HG03097 (cell line): ENCODE results near the gene NEURL1.

Experiments used
- ATAC-seq: cut with Tn5 transposase; IDR thresholded peaks from one replicate; pipeline ENCODE4 v1.9.1; 2021; ENCODE audit not compliant: unreplicated experiment, low FRiP score

The NEURL1 gene

DNA sequence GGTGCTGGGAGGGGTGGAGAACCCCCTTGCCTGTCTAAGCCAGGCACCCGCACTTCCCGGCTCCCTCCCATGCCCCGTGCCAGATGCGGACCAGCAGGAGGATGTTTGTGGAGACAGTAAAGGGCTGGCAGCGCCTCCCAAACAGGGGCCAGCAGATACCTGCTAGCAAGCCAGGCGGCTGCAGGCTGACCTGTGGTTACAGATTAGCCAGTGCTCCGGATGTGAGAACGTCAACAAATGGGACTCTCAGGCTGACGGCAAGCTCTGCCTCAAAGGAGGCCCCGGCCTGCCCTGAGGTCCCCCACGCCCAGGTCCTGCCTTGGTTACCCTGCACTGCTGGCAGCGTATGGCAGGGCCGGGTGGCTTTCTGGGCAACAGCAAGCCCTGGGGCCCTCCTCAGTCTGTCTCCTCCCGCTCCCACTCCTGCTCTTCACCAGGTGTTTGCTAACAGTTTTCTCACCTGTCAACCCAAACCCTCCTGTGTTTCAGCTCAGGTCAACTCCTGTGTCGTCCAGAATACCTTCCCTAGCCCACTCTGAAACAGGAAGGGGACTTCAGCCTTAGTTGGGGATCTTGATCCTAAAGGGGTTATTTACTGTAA is 85.4 kb downstream of the NEURL1 start:
- peak; percentile 75 for ATAC-seq

DNA sequence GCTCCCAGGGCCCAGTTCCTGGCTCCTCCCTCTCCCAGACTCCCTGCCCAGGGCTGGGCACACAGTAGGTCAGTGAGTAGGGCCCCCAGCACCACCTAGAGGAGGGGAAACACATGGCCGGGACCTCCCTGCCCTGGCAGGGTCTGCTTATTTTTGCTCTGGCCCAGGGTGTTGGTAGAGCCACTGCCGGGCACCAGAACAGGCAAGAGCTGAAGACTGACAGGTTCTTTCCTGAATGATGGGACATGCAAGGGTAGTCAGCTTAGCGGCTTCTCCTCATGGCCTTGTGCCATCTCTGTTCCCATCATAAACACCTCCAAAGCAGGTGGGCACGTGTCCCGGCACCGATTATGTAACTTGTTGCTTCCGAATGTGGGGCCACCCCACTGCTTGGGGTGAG is 86.5 kb downstream of the NEURL1 start:
- no peak for ATAC-seq

DNA sequence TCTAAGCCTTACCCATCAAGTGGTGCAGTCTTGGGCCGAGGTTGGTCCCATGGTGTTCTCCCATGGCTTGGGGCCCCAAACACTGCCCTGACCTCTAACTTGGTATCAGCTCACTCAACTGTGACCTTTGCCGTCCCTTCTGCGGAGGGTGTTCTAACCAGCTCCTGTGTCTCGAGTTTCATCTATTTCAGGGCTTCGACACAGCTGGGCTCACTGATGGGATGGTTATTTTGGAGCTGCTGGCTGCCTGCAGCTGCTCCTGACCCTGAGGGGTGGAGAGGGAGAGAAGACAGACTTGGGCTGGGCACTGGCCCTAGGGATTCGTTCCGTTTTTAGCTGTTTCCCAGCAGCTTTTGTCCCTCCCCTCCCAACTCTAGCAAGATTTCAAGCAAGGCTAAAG is 86.9 kb downstream of the NEURL1 start:
- no peak for ATAC-seq

DNA sequence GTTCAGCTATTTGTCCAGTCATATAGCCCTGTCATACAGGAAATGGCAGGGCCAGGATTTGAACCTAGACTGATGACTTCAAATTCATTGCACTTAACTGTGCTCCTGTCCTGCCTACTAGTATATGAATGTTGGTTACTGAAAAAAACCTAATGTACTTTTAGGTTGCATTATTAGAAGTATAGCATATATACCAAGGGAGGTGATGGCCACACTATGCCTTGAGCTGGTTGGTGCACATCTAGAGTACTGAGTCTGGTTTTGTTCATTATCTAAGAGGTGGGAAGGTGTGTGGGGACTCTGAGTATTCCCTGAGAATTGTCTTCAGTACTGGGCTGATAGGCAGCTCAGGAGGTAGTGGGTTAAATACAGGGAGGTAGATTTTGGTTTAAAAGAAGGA is 88.0 kb downstream of the NEURL1 start:
- no peak for ATAC-seq

DNA sequence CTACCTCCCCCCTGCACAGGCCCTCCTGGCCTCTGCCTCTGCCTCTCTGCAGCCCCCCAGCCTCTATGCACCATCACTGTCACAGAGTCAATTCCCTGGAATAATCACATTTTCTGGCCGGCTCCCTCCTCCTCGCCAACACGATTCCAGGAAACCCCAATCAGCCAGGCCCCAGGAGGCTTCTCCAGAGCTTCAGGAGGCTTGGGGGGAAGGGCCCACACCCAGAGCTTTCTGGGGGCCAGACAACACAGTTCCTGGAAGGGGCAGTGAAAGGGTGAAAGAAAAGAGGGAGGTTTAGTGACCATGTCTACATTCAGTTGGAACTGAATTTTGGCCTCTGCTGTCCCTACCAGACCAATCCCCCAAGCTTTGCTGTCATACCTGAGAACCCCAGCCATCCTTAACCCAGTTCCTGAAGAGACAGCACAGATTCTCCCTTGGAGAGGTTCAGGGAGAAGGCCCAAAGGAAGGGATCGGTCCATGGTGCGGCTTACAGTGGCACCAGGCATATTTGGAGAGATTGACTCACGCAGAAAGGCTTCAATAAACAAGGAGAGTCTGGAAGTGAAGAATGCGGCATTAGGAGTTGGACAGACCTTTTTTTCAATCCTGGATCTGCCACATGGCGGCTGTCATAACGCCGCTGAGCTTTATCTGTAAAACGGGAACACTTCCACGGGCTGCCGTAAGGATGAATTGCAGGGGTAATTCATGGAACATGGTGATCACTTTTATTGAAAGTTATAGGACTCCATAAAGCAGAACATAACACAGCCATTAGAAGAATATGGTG is 89.0 kb downstream of the NEURL1 start:
- no peak for ATAC-seq

DNA sequence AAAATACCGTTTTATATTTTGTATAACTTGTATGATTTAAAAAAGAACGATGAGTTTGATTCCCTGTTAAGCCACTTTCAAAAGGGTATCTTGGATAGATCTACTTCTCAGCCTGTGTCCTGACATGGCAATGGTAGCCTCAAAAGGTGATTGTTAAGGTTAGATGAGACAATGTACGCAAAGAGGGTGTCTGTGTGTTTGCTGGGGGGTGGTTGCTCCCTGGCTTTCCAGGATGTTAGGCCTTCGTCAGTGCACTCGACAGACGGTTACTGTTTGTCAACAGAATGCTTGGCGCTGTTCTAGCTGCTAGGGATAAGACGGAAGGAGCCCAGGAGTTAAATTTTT is 90.3 kb downstream of the NEURL1 start:
- no peak for ATAC-seq

DNA sequence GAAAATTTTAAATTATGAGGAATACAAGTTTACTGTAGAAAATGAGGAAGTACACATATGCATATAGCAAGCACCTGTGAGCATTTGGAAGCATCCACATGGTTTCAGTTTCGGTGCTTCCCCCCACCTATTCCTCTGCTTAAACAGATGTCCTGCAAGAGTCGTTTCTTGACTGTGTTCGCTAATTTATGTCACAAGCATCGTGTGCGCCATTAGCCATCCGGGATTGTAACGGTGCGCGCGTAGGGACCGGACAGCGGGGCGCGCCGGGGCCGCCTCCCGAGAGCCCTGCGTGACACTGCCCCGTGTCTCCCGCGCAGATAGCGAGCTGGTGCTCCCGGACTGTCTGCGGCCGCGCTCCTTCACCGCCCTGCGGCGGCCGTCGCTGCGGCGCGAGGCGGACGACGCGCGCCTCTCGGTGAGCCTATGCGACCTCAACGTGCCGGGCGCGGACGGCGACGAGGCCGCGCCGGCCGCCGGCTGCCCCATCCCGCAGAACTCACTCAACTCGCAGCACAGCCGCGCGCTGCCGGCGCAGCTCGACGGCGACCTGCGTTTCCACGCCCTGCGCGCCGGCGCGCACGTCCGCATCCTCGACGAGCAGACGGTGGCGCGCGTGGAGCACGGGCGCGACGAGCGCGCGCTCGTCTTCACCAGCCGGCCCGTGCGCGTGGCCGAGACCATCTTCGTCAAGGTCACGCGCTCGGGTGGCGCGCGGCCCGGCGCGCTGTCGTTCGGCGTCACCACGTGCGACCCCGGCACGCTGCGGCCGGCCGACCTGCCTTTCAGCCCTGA is 90.9 kb downstream of the NEURL1 start:
- ATAC-seq: no peak

DNA sequence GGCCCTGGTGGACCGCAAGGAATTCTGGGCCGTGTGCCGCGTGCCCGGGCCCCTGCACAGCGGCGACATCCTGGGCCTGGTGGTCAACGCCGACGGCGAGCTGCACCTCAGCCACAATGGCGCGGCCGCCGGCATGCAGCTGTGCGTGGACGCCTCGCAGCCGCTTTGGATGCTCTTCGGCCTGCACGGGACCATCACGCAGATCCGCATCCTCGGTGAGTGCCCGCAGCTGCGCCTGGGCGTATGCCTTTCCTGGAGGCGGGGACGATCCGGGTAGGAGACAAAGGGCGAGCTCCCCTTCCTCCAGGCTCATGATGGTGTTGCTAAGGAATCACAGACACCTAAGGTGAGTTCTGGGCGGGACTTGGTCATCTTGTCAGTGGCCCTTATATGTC is 91.5 kb downstream of the NEURL1 start:
- no peak for ATAC-seq

DNA sequence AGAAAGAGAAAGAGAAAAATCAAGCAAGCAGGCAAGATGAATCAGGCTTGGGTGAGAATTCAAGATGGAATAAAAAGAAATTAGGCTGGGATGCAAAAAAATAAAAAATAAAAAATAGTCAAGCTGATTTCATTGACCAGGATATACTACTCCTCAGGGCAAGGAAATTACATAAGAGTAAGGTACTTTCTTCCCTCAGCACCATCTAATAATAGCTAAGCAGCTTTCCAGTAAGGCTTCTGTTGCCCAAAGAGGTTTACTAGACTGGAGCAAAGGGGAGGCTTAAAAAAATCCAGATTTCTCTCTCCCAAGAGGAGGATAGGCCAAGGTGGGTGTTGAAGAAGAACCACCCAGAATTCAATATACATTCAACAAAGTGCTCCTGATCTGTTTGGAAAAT is 93.6 kb downstream of the NEURL1 start:
- no peak for ATAC-seq

DNA sequence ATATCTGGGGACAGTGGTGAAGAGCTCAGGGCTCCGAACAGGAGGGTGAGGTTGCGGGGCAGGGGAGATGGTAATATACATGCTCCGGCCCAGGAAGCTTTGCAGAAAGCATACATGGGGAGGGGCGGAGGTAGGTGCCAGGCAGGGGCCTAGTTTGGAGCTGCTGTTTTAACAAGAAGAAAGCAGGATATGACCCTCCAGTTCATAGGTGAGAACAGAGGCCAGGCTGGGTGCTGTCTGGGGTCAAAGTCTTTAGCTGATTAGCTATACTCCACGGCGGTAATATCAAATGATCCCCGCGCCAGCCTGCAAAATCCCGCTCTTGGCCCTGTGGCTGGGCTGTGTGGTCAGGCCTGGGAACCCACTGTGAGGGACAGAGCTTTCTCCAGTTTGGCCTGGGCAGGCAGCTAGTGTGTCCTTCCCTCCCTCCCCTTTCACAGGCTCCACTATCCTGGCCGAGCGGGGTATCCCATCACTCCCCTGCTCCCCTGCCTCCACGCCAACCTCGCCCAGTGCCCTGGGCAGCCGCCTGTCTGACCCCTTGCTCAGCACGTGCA is 95.6 kb downstream of the NEURL1 start:
- ATAC-seq: no peak

DNA sequence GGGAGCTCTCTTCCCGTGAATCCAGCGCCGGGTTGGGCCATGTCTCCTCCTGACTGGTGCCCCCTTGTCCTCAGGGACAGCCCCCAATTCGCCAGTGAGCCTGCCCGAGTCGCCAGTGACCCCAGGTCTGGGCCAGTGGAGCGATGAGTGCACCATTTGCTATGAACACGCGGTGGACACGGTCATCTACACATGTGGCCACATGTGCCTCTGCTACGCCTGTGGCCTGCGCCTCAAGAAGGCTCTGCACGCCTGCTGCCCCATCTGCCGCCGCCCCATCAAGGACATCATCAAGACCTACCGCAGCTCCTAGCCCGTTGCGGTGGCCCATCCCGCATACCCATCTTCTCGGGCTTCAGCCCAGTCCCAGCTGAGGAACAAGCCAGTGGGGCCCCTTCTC is 96.6 kb downstream of the NEURL1 start:
- no peak for ATAC-seq

DNA sequence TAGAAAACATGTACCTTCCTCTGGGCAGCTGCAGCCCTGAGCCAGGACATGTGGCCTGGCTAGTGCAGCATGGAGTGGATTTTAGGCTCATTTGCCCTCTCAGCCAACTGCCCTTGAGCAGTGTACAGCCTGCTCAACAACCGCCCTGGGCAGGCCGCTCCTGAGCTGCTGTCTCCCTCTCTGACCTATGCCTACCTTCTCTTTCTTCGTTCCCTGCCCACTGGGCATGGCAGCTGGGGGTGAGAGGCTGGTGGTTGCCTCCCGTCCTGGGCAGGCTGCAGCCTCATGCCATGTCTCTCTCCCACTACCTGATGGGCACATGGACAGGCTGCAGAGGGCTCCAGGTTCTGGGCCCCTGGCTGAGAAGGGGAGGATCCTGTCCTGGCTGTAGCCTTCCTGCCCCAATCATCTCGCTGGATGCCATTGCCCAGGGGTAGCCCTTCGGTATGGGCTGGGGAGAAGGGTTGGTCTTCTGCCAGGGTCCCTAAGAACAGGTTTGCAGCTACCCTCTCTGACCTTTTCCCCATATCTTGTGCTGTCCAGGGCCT is 97.3 kb downstream of the NEURL1 start:
- no peak for ATAC-seq

DNA sequence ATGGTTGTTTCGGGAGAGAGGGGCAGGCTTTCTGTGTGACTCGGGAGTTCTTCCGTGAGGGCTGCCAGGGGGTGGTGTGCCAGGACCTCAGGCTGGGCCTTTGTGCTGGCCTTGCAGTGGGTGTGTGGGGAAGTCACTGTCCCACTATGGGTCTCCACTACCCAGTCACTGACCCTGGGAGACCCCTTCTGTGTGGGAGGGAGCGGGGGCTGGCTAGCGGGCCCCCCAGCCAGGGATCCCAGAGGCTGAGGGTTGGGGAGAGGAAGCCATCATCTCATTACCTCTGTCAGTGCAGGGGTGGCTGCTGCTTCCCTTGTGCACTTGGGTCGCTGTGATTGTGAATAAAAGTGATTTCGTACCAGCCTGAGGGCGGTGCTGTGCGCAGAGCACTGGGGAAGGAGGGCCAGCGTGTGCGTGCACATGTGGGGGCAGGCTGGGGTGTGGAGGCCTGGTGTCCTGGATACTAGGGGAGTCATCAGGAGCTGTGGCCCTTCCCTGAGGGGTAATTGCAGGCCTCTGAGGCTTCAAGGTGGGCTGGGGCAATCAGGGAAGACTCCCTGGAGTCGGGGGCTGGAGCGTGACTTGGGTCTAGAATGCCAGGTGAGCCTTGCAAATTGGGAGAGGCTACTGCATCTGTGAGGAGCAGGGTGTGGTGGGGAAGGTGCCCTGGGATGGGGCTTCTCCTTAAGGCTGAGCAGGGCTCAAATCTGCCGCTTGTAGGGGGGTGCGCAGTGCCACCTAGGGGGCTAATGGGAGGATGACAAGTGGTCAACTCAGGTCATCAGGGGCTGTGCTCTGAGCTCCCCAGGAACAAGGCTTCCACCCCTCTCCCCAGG is 98.9 kb downstream of the NEURL1 start:
- ATAC-seq: no peak

DNA sequence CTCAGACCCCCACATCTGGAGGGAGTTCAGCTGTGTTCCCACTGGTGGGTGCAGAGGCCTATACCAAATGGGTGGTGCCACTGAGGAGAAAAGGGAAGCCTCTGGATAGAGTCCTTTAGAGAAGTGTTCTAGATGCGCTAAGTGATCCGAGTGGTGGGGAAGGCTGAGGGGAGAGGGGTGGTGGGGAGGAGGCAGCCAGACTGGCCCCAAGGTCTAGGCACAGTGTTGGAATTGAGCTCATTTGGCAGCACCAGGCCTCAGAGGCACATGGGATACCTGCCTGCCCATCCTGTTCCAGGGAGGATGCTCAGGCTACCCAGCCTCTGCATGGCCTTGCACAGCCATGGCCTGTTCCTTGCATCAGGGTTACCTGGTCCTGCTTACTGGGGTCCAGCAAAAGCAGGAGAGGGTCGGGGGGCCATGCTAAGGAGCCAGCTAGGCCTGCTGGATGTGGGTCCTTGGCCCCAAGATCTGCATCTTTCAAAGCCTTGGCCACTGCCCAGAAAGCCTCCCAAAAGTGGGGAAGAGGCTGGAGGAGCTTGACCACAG is 99.6 kb downstream of the NEURL1 start:
- ATAC-seq: no peak

DNA sequence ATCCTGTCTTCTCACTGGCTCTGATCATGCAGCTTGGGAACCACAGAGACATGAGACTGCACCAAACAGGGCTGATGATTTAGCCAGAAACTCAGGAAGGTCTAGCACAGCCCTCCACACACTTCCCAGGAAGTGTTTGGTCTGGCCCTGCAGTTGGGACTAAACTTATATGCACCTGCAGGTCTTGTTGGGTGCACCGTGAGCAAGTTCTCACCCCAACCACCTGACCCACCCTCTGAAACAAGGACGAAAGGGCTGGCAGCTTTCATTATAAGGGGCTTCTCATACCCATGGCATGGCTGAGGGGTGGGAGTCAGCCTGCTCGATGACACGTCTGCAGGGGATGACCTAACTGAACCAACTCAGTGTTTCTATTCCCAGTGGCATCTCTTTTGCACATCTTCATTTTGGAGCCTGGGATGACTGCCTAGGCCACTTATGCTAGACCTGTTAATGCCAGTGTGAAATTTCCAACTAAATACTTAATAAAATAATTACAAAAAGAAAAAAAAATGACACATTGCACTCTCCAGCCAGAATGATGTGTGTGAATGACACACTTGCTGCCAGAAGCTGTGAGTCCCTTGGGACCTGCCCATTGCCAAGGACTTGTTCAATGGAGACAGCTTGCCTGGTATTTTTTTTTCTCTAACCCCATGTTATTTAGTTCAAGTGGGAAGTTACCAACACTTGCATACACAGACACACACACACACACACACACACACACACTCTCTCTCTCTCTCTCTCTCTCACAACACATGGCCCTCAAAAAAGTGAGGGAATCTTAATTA is 102.6 kb downstream of the NEURL1 start:
- no peak for ATAC-seq

DNA sequence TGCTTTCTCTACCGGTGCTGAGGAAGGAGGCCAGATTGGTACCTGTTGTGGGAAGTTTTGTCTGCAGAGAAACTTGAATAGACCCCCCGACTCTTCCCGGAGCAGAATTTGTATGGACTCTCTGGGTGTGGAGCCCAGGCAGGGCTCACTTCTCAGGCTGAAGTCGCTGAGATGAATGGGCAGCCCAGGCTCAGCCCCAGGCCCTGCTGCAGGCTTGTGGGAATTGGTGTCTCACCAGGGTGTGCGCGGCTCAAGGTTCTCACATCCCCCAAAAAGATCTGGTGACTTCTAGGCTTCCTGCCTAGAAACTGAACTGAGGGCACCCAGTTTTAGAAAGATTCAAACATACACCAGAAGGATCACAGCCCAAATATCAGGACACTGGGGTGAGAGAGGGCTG is 103.5 kb downstream of the NEURL1 start:
- no peak for ATAC-seq

DNA sequence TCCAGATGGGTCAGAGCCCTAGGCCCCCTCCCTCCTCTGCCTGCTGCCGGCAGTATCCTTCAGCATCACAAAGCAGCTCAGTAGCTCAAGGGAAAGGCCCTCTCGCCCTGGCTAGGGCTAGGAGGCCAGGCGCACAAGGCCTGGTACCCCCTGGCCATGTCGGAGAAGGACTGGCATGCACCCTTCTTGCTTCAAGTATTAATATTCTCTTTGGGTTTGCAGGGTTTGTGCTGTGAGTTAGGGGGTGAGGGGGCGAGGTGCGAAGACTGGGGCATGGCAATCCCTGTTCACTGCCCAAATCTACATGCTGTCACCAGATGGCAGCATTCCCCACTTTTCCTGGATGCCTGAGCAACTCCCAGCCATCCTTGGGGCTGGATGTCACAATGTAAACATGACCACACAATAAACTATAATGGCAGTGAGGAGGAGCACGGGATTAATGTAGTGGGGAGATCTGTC is 105.2 kb downstream of the NEURL1 start:
- no peak for ATAC-seq

DNA sequence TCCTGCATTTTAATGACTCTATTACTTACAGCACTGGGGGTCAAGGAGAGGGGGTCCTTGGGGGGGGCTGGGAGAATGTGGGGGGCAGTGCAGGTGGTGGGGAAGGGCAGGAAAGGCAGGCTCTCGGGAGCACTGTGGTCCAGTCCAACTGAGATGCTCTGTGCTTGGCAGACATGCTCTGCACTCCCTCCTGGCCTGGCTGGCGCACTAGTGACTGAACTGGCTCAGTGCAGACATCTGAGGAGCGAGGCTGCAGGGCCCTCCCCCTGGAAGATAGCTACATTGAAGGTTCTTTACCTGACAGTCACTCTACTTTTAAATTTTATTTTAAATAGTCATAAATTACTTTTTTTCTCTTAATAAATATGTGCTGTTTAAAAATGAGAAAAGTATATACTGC is 105.7 kb downstream of the NEURL1 start:
- ATAC-seq: no peak

DNA sequence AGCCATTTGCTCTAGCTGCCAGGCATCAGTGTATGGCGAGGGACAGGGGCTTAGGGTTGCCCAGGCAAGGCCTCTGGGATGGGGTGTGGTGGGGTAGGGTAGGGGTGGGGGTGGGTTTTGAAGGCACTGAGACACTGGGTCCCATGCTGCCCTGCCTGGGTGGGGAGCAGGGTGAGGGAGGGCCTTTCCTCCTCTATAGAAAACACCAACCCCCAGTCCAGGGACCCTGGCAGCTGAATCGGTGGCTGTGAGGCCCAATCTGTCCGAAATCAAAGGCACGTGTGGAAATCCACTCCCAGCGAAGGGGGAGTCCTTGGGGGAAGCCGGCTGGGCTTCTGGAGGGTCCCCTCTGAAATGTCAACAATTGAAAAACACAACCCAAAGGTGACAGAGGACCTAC is 106.4 kb downstream of the NEURL1 start:
- no peak for ATAC-seq
